GDM1 (cell line): Measurements from ENCODE around the gene DUOX1.

Experiments used
- DNase-seq: peaks from one replicate; lab custom pipeline; 2025; lab: John Stamatoyannopoulos, UW

The DUOX1 gene

GRCh38 chr15:45168751-45169551 lies 39.2 kb downstream of the DUOX1 start:
- no peak for DNase-seq

- no peak for DNase-seq
Measured at GRCh38 chr15:45169608-45170480, 40.0 kb downstream of the DUOX1 start.

- no peak for DNase-seq
Measured at GRCh38 chr15:45171912-45172311, 42.1 kb downstream of the DUOX1 start.

GRCh38 chr15:45174069-45174468 lies 44.3 kb downstream of the DUOX1 start:
- no peak for DNase-seq

GRCh38 chr15:45174577-45174976 lies 44.8 kb downstream of the DUOX1 start:
- no peak for DNase-seq

GRCh38 chr15:45177285-45177684 lies 47.5 kb downstream of the DUOX1 start:
- DNase-seq = no peak

- no peak for DNase-seq
Measured at GRCh38 chr15:45179221-45179985, 49.6 kb downstream of the DUOX1 start.

GRCh38 chr15:45180201-45180600 lies 50.4 kb downstream of the DUOX1 start:
- DNase-seq = peak; percentile 57

- DNase-seq = no peak
Measured at GRCh38 chr15:45180648-45181436, 51.0 kb downstream of the DUOX1 start.

- peak; percentile 83 for DNase-seq
Measured at GRCh38 chr15:45181491-45182285, 51.9 kb downstream of the DUOX1 start.

GRCh38 chr15:45182996-45183395 lies 53.2 kb downstream of the DUOX1 start:
- no peak for DNase-seq

- DNase-seq = no peak
Measured at GRCh38 chr15:45183511-45183910, 53.7 kb downstream of the DUOX1 start.

GRCh38 chr15:45184562-45185041 lies 54.8 kb downstream of the DUOX1 start:
- no peak for DNase-seq

- DNase-seq = no peak
Measured at GRCh38 chr15:45185069-45185779, 55.4 kb downstream of the DUOX1 start.

- DNase-seq = no peak
Measured at GRCh38 chr15:45185903-45186770, 56.3 kb downstream of the DUOX1 start.

GRCh38 chr15:45186771-45187577 lies 57.2 kb downstream of the DUOX1 start:
- no peak for DNase-seq

- DNase-seq = no peak
Measured at GRCh38 chr15:45187578-45187893, 57.7 kb downstream of the DUOX1 start.
